Measurements from ENCODE around the gene GRIK4.

DNA sequence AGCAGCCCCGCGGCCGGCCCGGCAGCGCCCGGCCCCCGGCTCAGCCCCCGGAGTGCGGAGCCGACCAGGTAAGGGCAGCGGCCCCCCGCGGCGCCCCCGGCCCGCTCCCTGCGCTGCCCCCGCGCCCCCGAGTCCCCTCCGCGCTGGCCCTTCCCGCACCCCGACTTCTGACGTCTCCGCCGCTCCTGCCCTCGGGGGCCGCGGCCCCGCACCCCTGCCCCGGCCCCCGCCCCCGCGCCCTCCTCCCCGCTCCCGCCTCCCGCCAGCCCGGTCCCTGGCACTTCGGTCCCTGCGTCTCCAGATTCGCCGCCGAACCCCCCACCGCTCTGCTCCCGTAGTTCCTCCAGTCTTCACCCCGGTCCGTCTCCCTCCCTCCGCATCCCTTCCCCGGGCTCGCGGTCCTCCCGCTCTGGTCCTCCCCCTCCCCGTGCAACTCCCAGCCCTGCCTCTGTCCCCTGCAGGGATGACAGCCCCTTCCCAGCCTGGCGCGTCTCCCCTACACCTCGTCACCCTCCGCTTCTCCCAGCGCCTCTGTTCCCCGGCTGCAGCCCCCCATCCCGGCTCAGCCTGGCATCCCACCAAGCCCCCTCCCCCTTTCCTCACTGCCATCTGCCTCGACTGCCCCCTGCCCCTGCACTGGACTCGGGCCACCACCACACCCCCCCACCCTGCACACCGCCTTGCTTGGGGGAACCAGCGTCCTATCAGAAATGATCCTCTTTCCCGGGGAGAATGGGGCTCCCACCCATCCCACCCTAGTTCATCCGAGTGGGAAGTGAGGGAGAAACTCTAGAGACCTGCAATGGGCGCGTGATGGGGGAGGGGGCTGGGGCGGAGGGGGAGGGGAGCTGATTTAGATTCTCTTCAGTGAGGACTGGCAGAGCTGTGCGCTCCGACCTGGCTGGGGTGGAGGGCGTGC is 531 bp downstream of the GRIK4 start:
- TF ChIP-seq, protein P1, sequence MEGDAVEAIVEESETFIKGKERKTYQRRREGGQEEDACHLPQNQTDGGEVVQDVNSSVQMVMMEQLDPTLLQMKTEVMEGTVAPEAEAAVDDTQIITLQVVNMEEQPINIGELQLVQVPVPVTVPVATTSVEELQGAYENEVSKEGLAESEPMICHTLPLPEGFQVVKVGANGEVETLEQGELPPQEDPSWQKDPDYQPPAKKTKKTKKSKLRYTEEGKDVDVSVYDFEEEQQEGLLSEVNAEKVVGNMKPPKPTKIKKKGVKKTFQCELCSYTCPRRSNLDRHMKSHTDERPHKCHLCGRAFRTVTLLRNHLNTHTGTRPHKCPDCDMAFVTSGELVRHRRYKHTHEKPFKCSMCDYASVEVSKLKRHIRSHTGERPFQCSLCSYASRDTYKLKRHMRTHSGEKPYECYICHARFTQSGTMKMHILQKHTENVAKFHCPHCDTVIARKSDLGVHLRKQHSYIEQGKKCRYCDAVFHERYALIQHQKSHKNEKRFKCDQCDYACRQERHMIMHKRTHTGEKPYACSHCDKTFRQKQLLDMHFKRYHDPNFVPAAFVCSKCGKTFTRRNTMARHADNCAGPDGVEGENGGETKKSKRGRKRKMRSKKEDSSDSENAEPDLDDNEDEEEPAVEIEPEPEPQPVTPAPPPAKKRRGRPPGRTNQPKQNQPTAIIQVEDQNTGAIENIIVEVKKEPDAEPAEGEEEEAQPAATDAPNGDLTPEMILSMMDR (IDR thresholded peaks at IDR 0.05; ENCODE audit: insufficient read depth, low read depth, low read length), result no peak
- TF ChIP-seq EZH2 (IDR thresholded peaks at IDR 0.05; ENCODE audit: insufficient read depth, low read length), result peak; percentile 1
